HEK293T (cell line): ENCODE data around the gene DAZ3.
"Not testable (repeated sequence)": the region's sequence is repeated elsewhere in the genome, so short reads cannot be mapped to it uniquely, and the experiment has no call there.

Experiments
- CTCF ChIA-PET: fragments of 350-600 bp; formaldehyde crosslinking; extraction: SDS; loops from one replicate; lab custom pipeline; 2021; ENCODE audit warnings: antibody characterized with exemption, inconsistent platforms; lab: Yijun Ruan, JAX
- POLR2A ChIA-PET: fragments of 350-600 bp; formaldehyde crosslinking; extraction: SDS; loops from one replicate; lab custom pipeline; 2020; ENCODE audit warnings: antibody characterized with exemption, inconsistent platforms; lab: Yijun Ruan, JAX
- DNase-seq: peaks from one replicate; pipeline ENCODE4 v3.0.0; 2012; ENCODE audit warnings: mixed read lengths; ENCODE audit errors: extremely low spot score

The DAZ3 gene

GRCh38 chrY:24813293-24813692 lies at the start of gene DAZ3:
Gene DAZ3 (minus strand): TSS chrY:24813393. CDS start chrY:24813185, 208 bp downstream.
- POLR2A ChIA-PET, DNase-seq, CTCF ChIA-PET: not testable (repeated sequence)

DNA sequence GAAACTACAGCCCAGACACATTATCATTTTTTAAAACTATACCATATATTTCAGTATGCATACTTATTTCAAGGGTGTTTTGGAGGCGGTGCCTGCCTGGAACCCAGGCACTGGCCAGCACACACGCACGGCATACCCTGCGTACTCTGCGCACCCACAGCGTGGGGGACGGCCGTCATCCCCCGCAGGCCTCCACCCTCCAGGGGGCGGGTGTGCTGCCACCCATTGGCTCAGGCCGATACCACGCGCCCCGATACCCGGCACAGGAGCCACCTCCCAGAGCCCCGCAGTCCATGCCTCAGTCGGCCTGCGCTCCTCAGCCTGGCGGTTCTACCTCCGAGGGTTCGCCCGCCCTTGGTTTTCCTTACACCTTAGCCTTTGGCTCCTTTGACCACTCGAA lies 20.4 kb upstream of the DAZ3 start, which contains the start of gene DAZ4:
Gene DAZ4 (plus strand): TSS at position 301 of the 400 bp plus-strand sequence. CDS start 208 bp downstream, outside the sequence.
- DNase-seq, POLR2A ChIA-PET, CTCF ChIA-PET: not testable (repeated sequence)

DNA sequence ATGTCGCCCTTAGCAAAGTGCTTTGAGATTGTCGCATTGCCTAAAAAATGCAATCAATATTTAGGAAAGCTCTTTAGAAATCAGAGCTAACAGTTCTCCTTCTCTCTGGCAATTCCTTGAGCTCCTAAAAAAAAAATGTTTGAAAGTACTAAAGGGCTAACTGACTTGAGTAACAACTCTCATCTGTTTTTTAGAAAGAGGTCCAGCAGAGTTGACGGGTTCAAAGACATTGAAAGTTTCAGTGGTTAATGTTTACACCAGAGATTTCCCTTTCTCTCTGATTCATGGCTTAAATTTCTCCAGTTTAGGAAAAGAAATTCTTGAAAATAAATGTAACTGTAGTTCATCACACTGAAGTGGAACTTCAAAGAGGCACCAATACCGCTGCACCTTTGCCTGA lies 11.9 kb upstream of the DAZ3 start:
- POLR2A ChIA-PET, DNase-seq, CTCF ChIA-PET: not testable (repeated sequence)

- POLR2A ChIA-PET, DNase-seq, CTCF ChIA-PET: not testable (repeated sequence)
Observed at GRCh38 chrY:24824184-24824879, 11.1 kb upstream of the DAZ3 start.

DNA sequence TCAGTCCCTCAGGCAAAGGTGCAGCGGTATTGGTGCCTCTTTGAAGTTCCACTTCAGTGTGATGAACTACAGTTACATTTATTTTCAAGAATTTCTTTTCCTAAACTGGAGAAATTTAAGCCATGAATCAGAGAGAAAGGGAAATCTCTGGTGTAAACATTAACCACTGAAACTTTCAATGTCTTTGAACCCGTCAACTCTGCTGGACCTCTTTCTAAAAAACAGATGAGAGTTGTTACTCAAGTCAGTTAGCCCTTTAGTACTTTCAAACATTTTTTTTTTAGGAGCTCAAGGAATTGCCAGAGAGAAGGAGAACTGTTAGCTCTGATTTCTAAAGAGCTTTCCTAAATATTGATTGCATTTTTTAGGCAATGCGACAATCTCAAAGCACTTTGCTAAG lies 8.6 kb upstream of the DAZ3 start:
- POLR2A ChIA-PET, CTCF ChIA-PET, DNase-seq: not testable (repeated sequence)
